HG03196 (cell line): Measurements from ENCODE around the gene LDB2.

Source experiments
- ATAC-seq: cut with Tn5 transposase; IDR thresholded peaks from one replicate; pipeline ENCODE4 v1.9.1; 2021; ENCODE audit not compliant: unreplicated experiment

The LDB2 gene

GRCh38 chr4:16760617-16761363 lies 137.7 kb downstream of the LDB2 start:
- no peak for ATAC-seq

GRCh38 chr4:16759931-16760582 lies 138.4 kb downstream of the LDB2 start:
- ATAC-seq: no peak

- ATAC-seq: no peak
Observed at GRCh38 chr4:16758816-16759215, 139.6 kb downstream of the LDB2 start.

GRCh38 chr4:16758255-16758654 lies 140.2 kb downstream of the LDB2 start:
- ATAC-seq: no peak

- no peak for ATAC-seq
Observed at GRCh38 chr4:16757080-16757521, 141.3 kb downstream of the LDB2 start.

GRCh38 chr4:16754104-16754503 lies 144.3 kb downstream of the LDB2 start:
- no peak for ATAC-seq

GRCh38 chr4:16752150-16752549 lies 146.3 kb downstream of the LDB2 start:
- no peak for ATAC-seq

GRCh38 chr4:16750882-16751642 lies 147.4 kb downstream of the LDB2 start:
- ATAC-seq: no peak

GRCh38 chr4:16750216-16750615 lies 148.2 kb downstream of the LDB2 start:
- no peak for ATAC-seq

GRCh38 chr4:16745887-16746286 lies 152.6 kb downstream of the LDB2 start:
- ATAC-seq: no peak

GRCh38 chr4:16745009-16745635 lies 153.3 kb downstream of the LDB2 start:
- ATAC-seq: no peak

GRCh38 chr4:16741287-16741686 lies 157.2 kb downstream of the LDB2 start:
- no peak for ATAC-seq

GRCh38 chr4:16739997-16740624 lies 158.3 kb downstream of the LDB2 start:
- ATAC-seq: no peak

GRCh38 chr4:16738558-16738957 lies 159.9 kb downstream of the LDB2 start:
- no peak for ATAC-seq

GRCh38 chr4:16733509-16733908 lies 164.9 kb downstream of the LDB2 start:
- ATAC-seq: no peak

- no peak for ATAC-seq
Observed at GRCh38 chr4:16732741-16733140, 165.7 kb downstream of the LDB2 start.

GRCh38 chr4:16731776-16732380 lies 166.6 kb downstream of the LDB2 start:
- ATAC-seq: no peak

- ATAC-seq: no peak
Observed at GRCh38 chr4:16730522-16731205, 167.8 kb downstream of the LDB2 start.

GRCh38 chr4:16729336-16729735 lies 169.1 kb downstream of the LDB2 start:
- no peak for ATAC-seq

- no peak for ATAC-seq
Observed at GRCh38 chr4:16728849-16729248, 169.6 kb downstream of the LDB2 start.
